WTC11 (cell line): ENCODE results near the gene DNAH7. TPM values are rescaled to one million over a fixed set of nuclear protein-coding genes. Genes with fewer than 3 reads are reported as not detected.

Source experiments
- ATAC-seq: fragments of 200-7000 bp; cut with Tn5 transposase; 2 replicates; pipeline ENCODE4 v1.10.0; 2021; ENCODE audit warnings: mild to moderate bottlenecking, moderate library complexity
- CTCF ChIA-PET: fragments of 300-600 bp; sonication (Branson Sonifier 250); formaldehyde crosslinking; loops from one replicate; lab custom pipeline; 2021; ENCODE audit warnings: antibody characterized with exemption; lab: Charles Lee
- POLR2A ChIA-PET: fragments of 350-600 bp; sonication (Branson Sonifier 250); formaldehyde crosslinking; loops from one replicate; lab custom pipeline; 2021; ENCODE audit warnings: antibody characterized with exemption; lab: Charles Lee
- DNase-seq: peaks from one replicate; pipeline ENCODE4 v3.0.0; 2021; ENCODE audit warnings: low spot score
- H3K27ac Mint-ChIP-seq: 2 replicates; pipeline ENCODE4 v1.8.0; 2021; ENCODE audit warnings: mixed read lengths
- H3K27me3 Mint-ChIP-seq: 2 replicates; pipeline ENCODE4 v1.8.0; 2021; ENCODE audit warnings: low read depth, mild to moderate bottlenecking, moderate library complexity, mixed read lengths
- H3K36me3 Mint-ChIP-seq: 2 replicates; pipeline ENCODE4 v1.8.0; 2021; ENCODE audit warnings: mixed read lengths
- H3K4me1 Mint-ChIP-seq: 2 replicates; pipeline ENCODE4 v1.8.0; 2022; ENCODE audit warnings: mixed read lengths
- H3K4me3 Mint-ChIP-seq: 2 replicates; pipeline ENCODE4 v1.8.0; 2021; ENCODE audit warnings: mild to moderate bottlenecking, moderate library complexity, mixed read lengths
- H3K9me3 Mint-ChIP-seq: 2 replicates; pipeline ENCODE4 v1.8.0; 2021; ENCODE audit warnings: mixed read lengths
- ATF2 ChIP-seq: sonication (generic); formaldehyde crosslinking; IDR thresholded peaks from 2 replicates; pipeline ENCODE4 v1.8.1; 2022; ENCODE audit warnings: low read depth, missing genetic modification reagents, borderline replicate concordance
- E2F1 ChIP-seq: sonication (generic); formaldehyde crosslinking; IDR thresholded peaks from 2 replicates; pipeline ENCODE4 v1.8.0; 2022; ENCODE audit warnings: mild to moderate bottlenecking, missing genetic modification reagents
- E2F5 ChIP-seq: sonication (generic); formaldehyde crosslinking; IDR thresholded peaks from 2 replicates; pipeline ENCODE4 v1.8.1; 2022; ENCODE audit warnings: mild to moderate bottlenecking, moderate library complexity, missing genetic modification reagents
- FOXK1 ChIP-seq: sonication (generic); formaldehyde crosslinking; IDR thresholded peaks from 2 replicates; pipeline ENCODE4 v1.8.0; 2022; ENCODE audit warnings: mild to moderate bottlenecking, moderate library complexity, missing genetic modification reagents
- FOXP1 ChIP-seq: sonication (generic); formaldehyde crosslinking; IDR thresholded peaks from 2 replicates; pipeline ENCODE4 v1.8.0; 2022; ENCODE audit warnings: missing genetic modification reagents, mild to moderate bottlenecking, moderate library complexity, borderline replicate concordance
- FOXP4 ChIP-seq: sonication (generic); formaldehyde crosslinking; IDR thresholded peaks from 2 replicates; pipeline ENCODE4 v1.8.0; 2022; ENCODE audit warnings: mild to moderate bottlenecking, missing genetic modification reagents
- GRHL2 ChIP-seq: fragments of 250-450 bp; sonication (Bioruptor Pico); IDR thresholded peaks from 2 replicates; pipeline ENCODE4 v1.8.0; 2022; ENCODE audit warnings: mild to moderate bottlenecking, moderate library complexity; ENCODE audit not compliant: insufficient replicate concordance, severe bottlenecking
- IRF2 ChIP-seq: sonication (generic); formaldehyde crosslinking; IDR thresholded peaks from 2 replicates; pipeline ENCODE4 v1.8.0; 2022; ENCODE audit warnings: low read depth, missing genetic modification reagents, borderline replicate concordance
- MXD4 ChIP-seq: fragments of 250-450 bp; sonication (Bioruptor Pico); IDR thresholded peaks from 2 replicates; pipeline ENCODE4 v1.8.0; 2021; ENCODE audit warnings: mild to moderate bottlenecking, moderate library complexity, borderline replicate concordance
- NFATC4 ChIP-seq: fragments of 250-450 bp; sonication (Bioruptor Pico); IDR thresholded peaks from 2 replicates; pipeline ENCODE4 v1.9.0; 2021; ENCODE audit warnings: mild to moderate bottlenecking
- PRRX2 ChIP-seq: fragments of 250-450 bp; sonication (Bioruptor Pico); IDR thresholded peaks from 2 replicates; pipeline ENCODE4 v1.8.0; 2021; ENCODE audit warnings: mild to moderate bottlenecking
- SMAD3 ChIP-seq: sonication (generic); formaldehyde crosslinking; IDR thresholded peaks from 2 replicates; pipeline ENCODE4 v1.8.0; 2022; ENCODE audit warnings: missing genetic modification reagents, mild to moderate bottlenecking, borderline replicate concordance
- SOX15 ChIP-seq: fragments of 250-450 bp; sonication (Bioruptor Pico); IDR thresholded peaks from 2 replicates; pipeline ENCODE4 v1.9.0; 2021; ENCODE audit warnings: mild to moderate bottlenecking
- TP53 ChIP-seq: sonication (generic); formaldehyde crosslinking; IDR thresholded peaks from 2 replicates; pipeline ENCODE4 v1.8.1; 2023; ENCODE audit warnings: mild to moderate bottlenecking, missing genetic modification reagents
- ZNF263 ChIP-seq: sonication (generic); formaldehyde crosslinking; IDR thresholded peaks from 2 replicates; pipeline ENCODE4 v1.8.1; 2022; ENCODE audit warnings: low read depth, mild to moderate bottlenecking, moderate library complexity, missing genetic modification reagents
- ZNF281 ChIP-seq: sonication (generic); formaldehyde crosslinking; IDR thresholded peaks from 2 replicates; pipeline ENCODE4 v1.8.0; 2023; ENCODE audit warnings: mild to moderate bottlenecking, missing genetic modification reagents
- ZNF396 ChIP-seq: fragments of 250-450 bp; sonication (Bioruptor Pico); IDR thresholded peaks from 2 replicates; pipeline ENCODE4 v1.8.0; 2021; ENCODE audit warnings: mild to moderate bottlenecking, moderate library complexity, borderline replicate concordance
- ZNF416 ChIP-seq: fragments of 250-450 bp; sonication (Bioruptor Pico); IDR thresholded peaks from 2 replicates; pipeline ENCODE4 v1.9.0; 2021; ENCODE audit warnings: mild to moderate bottlenecking, inconsistent platforms
- total RNA-seq: library from RNA; stranded (reverse); gene quantifications from 3 replicates; pipeline ENCODE4 v1.2.3, GENCODE V29; 2021

Gene DNAH7
- total RNA-seq, 1 experiment from 2014 or later, result 0.04 TPM

GRCh38 chr2:195984923-195985726 is 83.5 kb downstream of the DNAH7 start:
- no peak for DNase-seq
- peaks cover 5% of the 10 kb centered on the region for H3K36me3 Mint-ChIP-seq
- no peak overlapping the region for H3K4me3 Mint-ChIP-seq
- ChIA-PET POLR2A (no interaction called here), CTCF (no interaction called here)
- no peak for TF ChIP-seq PRRX2 (CRISPR knock-in tag)
- no peak for TF ChIP-seq E2F5 (CRISPR knock-in tag)
- no peak for TF ChIP-seq IRF2 (CRISPR knock-in tag)
- no peak for TF ChIP-seq GRHL2
- no peak for TF ChIP-seq ATF2 (CRISPR knock-in tag)
- no peak for TF ChIP-seq ZNF396
- TF ChIP-seq ZNF416, result no peak
- TF ChIP-seq MXD4 (CRISPR knock-in tag), result no peak
- no peak for TF ChIP-seq ZNF263 (CRISPR knock-in tag)
- no peak for TF ChIP-seq FOXP1 (CRISPR knock-in tag)
- TF ChIP-seq E2F1 (CRISPR knock-in tag), result no peak
- no peak for TF ChIP-seq FOXK1
- no peak for TF ChIP-seq NFATC4
- TF ChIP-seq SOX15 (CRISPR knock-in tag), result no peak
- TF ChIP-seq TP53 (CRISPR knock-in tag), result no peak
- no peak for TF ChIP-seq SMAD3 (CRISPR knock-in tag)
- no peak for TF ChIP-seq ZNF281 (CRISPR knock-in tag)
- TF ChIP-seq FOXP4 (CRISPR knock-in tag), result no peak
- H3K4me1 Mint-ChIP-seq, result no peaks in the 10 kb centered on the region
- peaks cover 13% of the 10 kb centered on the region for H3K9me3 Mint-ChIP-seq
- peak; percentile 51 for ATAC-seq
- no peak overlapping the region for H3K27ac Mint-ChIP-seq
- H3K27me3 Mint-ChIP-seq, result no peaks in the 10 kb centered on the region
